Measurements from ENCODE around the gene TRIM14.
"Not testable (repeated sequence)": the region's sequence is repeated elsewhere in the genome, so short reads cannot be mapped to it uniquely, and the experiment has no call there.

Gene TRIM14

DNA sequence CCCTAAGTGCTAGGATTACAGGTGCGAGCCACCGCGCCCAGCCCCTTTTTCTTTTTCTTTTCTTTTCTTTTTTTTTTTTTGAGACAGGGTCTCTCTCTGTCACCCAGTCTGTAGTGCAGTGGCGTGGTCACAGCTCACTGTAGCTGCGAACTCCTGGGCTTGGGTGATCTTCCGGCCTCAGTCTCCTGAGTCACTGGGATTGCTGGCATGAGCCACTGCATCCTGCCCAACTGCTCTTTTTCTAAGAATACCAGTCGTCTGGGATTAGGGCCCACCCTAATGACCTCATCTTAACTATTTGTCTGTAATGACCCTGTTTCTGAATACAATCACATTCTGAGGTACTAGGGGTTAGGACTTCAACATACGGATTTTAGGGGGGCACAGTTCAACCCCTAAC lies 96.6 kb downstream of the TRIM14 start:
- no peak for DNase-seq (ENCODE audit: low read depth)
- no peak overlapping the region for H3K4me3 ChIP-seq (ENCODE audit: control insufficient read depth, low read depth, low read length)
- no peak for TF ChIP-seq CTCF (IDR thresholded peaks at IDR 0.05; ENCODE audit: control insufficient read depth, insufficient read depth, low read depth, low read length, missing control alignments)

- H3K4me3 ChIP-seq (ENCODE audit: control insufficient read depth, low read depth, low read length): no peak overlapping the region
- DNase-seq (ENCODE audit: low read depth): no peak
- no peak for TF ChIP-seq CTCF (IDR thresholded peaks at IDR 0.05; ENCODE audit: control insufficient read depth, insufficient read depth, low read depth, low read length, missing control alignments)
These were observed 97.5 kb downstream of the TRIM14 start for GRCh38 chr9:98021306-98022040.

DNA sequence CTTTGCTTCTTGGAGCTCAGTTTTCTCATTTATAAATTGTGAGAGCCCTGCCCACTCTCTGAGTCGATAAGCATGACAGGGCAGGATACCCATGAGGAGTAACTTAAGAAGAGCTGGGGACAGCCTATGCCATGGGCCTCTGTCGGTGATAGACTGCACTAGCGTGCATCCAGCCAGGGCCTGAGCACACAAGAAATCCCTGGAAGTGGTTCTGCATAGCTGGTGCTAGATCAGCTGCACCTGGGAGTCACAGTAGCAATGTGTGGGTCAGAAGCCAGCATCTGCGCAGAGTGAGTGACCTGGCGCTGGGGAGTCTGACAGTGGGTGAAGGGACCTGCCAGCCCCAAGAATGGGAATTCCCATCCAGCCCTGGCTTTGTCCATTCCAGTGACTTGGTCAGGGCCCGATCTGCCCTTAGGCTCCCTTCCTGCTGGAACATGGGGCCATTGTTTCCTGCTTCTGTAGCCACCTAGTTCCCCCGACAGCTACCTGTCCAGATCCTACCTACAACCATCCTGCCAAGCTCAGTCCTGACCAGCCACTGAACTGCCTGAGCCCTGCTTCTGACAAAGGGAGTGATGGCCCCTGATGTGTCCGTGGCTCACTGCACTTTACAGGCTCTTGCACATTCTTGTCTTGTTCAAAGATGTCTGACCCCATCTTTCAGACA lies 98.4 kb downstream of the TRIM14 start:
- no peak for TF ChIP-seq CTCF (IDR thresholded peaks at IDR 0.05; ENCODE audit: control insufficient read depth, insufficient read depth, low read depth, low read length, missing control alignments)
- no peak for DNase-seq (ENCODE audit: low read depth)
- no peak overlapping the region for H3K4me3 ChIP-seq (ENCODE audit: control insufficient read depth, low read depth, low read length)

DNA sequence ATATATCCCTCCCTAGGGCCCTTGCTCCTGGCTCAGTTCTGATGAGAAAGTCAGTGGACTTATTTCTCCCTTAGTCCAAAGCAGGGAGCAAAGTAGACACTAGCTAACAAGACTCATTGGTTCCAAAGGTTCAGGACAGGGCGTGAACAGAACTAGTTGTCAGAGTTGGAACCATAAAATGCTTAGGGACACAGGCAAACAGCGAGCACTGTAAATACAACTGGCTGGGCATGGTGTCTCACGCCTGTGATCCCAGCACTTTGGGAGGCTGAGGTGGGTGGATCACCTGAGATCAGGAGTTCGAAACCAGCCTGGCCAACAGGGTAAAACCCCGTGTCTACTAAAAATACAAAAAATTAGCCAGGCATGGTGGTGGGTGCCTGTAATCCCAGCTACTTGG lies 99.2 kb downstream of the TRIM14 start:
- H3K4me3 ChIP-seq (ENCODE audit: control insufficient read depth, low read depth, low read length); DNase-seq (ENCODE audit: low read depth): not testable (repeated sequence)

All from AG09309 (cell line).